WTC11 (cell line): ENCODE measurements around the gene CDCP1. TPM values are rescaled to one million over a fixed set of nuclear protein-coding genes. Genes with fewer than 3 reads are reported as not detected.

Experiments used
- ATAC-seq: fragments of 200-7000 bp; cut with Tn5 transposase; 2 replicates; pipeline ENCODE4 v1.10.0; 2021; ENCODE audit warnings: mild to moderate bottlenecking, moderate library complexity
- CTCF ChIA-PET: fragments of 300-600 bp; sonication (Branson Sonifier 250); formaldehyde crosslinking; loops from one replicate; lab custom pipeline; 2021; ENCODE audit warnings: antibody characterized with exemption; lab: Charles Lee
- POLR2A ChIA-PET: fragments of 350-600 bp; sonication (Branson Sonifier 250); formaldehyde crosslinking; loops from one replicate; lab custom pipeline; 2021; ENCODE audit warnings: antibody characterized with exemption; lab: Charles Lee
- DNase-seq: peaks from one replicate; pipeline ENCODE4 v3.0.0; 2021; ENCODE audit warnings: low spot score
- H3K27ac Mint-ChIP-seq: 2 replicates; pipeline ENCODE4 v1.8.0; 2021; ENCODE audit warnings: mixed read lengths
- H3K27me3 Mint-ChIP-seq: 2 replicates; pipeline ENCODE4 v1.8.0; 2021; ENCODE audit warnings: low read depth, mild to moderate bottlenecking, moderate library complexity, mixed read lengths
- H3K36me3 Mint-ChIP-seq: 2 replicates; pipeline ENCODE4 v1.8.0; 2021; ENCODE audit warnings: mixed read lengths
- H3K4me1 Mint-ChIP-seq: 2 replicates; pipeline ENCODE4 v1.8.0; 2022; ENCODE audit warnings: mixed read lengths
- H3K4me3 Mint-ChIP-seq: 2 replicates; pipeline ENCODE4 v1.8.0; 2021; ENCODE audit warnings: mild to moderate bottlenecking, moderate library complexity, mixed read lengths
- H3K9me3 Mint-ChIP-seq: 2 replicates; pipeline ENCODE4 v1.8.0; 2021; ENCODE audit warnings: mixed read lengths
- ATF6 ChIP-seq: sonication (generic); formaldehyde crosslinking; IDR thresholded peaks from 2 replicates; pipeline ENCODE4 v1.8.1; 2023; ENCODE audit warnings: mild to moderate bottlenecking, missing genetic modification reagents
- CBFB ChIP-seq: sonication (generic); formaldehyde crosslinking; IDR thresholded peaks from 2 replicates; pipeline ENCODE4 v1.8.1; 2022; ENCODE audit warnings: mild to moderate bottlenecking, low read depth, missing genetic modification reagents
- CREB1 ChIP-seq: sonication (generic); formaldehyde crosslinking; IDR thresholded peaks from 2 replicates; pipeline ENCODE4 v1.8.0; 2023; ENCODE audit warnings: mild to moderate bottlenecking, missing genetic modification reagents
- EMX1 ChIP-seq: fragments of 250-450 bp; sonication (Bioruptor Pico); IDR thresholded peaks from 2 replicates; pipeline ENCODE4 v1.8.0; 2021; ENCODE audit warnings: mild to moderate bottlenecking
- ETV6 ChIP-seq: sonication (generic); formaldehyde crosslinking; IDR thresholded peaks from 2 replicates; pipeline ENCODE4 v1.8.1; 2022; ENCODE audit warnings: mild to moderate bottlenecking, missing genetic modification reagents
- FOXP4 ChIP-seq: sonication (generic); formaldehyde crosslinking; IDR thresholded peaks from 2 replicates; pipeline ENCODE4 v1.8.0; 2022; ENCODE audit warnings: mild to moderate bottlenecking, missing genetic modification reagents
- GABPB1 ChIP-seq: sonication (generic); formaldehyde crosslinking; IDR thresholded peaks from 2 replicates; pipeline ENCODE4 v1.8.1; 2023; ENCODE audit warnings: mild to moderate bottlenecking, missing genetic modification reagents
- GRHL2 ChIP-seq: fragments of 250-450 bp; sonication (Bioruptor Pico); IDR thresholded peaks from 2 replicates; pipeline ENCODE4 v1.8.0; 2022; ENCODE audit warnings: mild to moderate bottlenecking, moderate library complexity; ENCODE audit not compliant: insufficient replicate concordance, severe bottlenecking
- HMGA2 ChIP-seq: fragments of 250-450 bp; sonication (Bioruptor Pico); IDR thresholded peaks from 2 replicates; pipeline ENCODE4 v1.4.0; 2021; ENCODE audit warnings: mild to moderate bottlenecking, moderate library complexity
- JAZF1 ChIP-seq: fragments of 250-450 bp; sonication (Bioruptor Pico); IDR thresholded peaks from 2 replicates; pipeline ENCODE4 v1.9.0; 2021; ENCODE audit warnings: moderate library complexity, mild to moderate bottlenecking, inconsistent platforms
- MAX ChIP-seq: sonication (generic); formaldehyde crosslinking; IDR thresholded peaks from 2 replicates; pipeline ENCODE4 v1.8.0; 2022; ENCODE audit warnings: mild to moderate bottlenecking, missing genetic modification reagents
- NFATC4 ChIP-seq: fragments of 250-450 bp; sonication (Bioruptor Pico); IDR thresholded peaks from 2 replicates; pipeline ENCODE4 v1.9.0; 2021; ENCODE audit warnings: mild to moderate bottlenecking
- PREB ChIP-seq: sonication (generic); formaldehyde crosslinking; IDR thresholded peaks from 2 replicates; pipeline ENCODE4 v1.8.1; 2022; ENCODE audit warnings: mild to moderate bottlenecking, missing genetic modification reagents, moderate library complexity, borderline replicate concordance
- PRRX2 ChIP-seq: fragments of 250-450 bp; sonication (Bioruptor Pico); IDR thresholded peaks from 2 replicates; pipeline ENCODE4 v1.8.0; 2021; ENCODE audit warnings: mild to moderate bottlenecking
- SMAD3 ChIP-seq: sonication (generic); formaldehyde crosslinking; IDR thresholded peaks from 2 replicates; pipeline ENCODE4 v1.8.0; 2022; ENCODE audit warnings: missing genetic modification reagents, mild to moderate bottlenecking, borderline replicate concordance
- SMAD4 ChIP-seq: sonication (generic); formaldehyde crosslinking; IDR thresholded peaks from 2 replicates; pipeline ENCODE4 v1.8.0; 2022; ENCODE audit warnings: mild to moderate bottlenecking, missing genetic modification reagents
- ZNF219 ChIP-seq: sonication (generic); formaldehyde crosslinking; IDR thresholded peaks from 2 replicates; pipeline ENCODE4 v1.8.0; 2023; ENCODE audit warnings: missing genetic modification reagents, mild to moderate bottlenecking, borderline replicate concordance
- ZNF263 ChIP-seq: sonication (generic); formaldehyde crosslinking; IDR thresholded peaks from 2 replicates; pipeline ENCODE4 v1.8.1; 2022; ENCODE audit warnings: low read depth, mild to moderate bottlenecking, moderate library complexity, missing genetic modification reagents
- ZNF671 ChIP-seq: fragments of 250-450 bp; sonication (Bioruptor Pico); IDR thresholded peaks from 2 replicates; pipeline ENCODE4 v1.8.0; 2021; ENCODE audit warnings: mild to moderate bottlenecking
- ZSCAN18 ChIP-seq: fragments of 250-450 bp; sonication (Bioruptor Pico); IDR thresholded peaks from 2 replicates; pipeline ENCODE4 v2.1.2; 2022; ENCODE audit warnings: mild to moderate bottlenecking, moderate library complexity
- total RNA-seq: library from RNA; stranded (reverse); gene quantifications from 3 replicates; pipeline ENCODE4 v1.2.3, GENCODE V29; 2021

The CDCP1 gene
- total RNA-seq, 1 experiment from 2014 or later = 14.6 TPM

GRCh38 chr3:45145223-45145622 lies 955 bp downstream of the CDCP1 start:
- ATAC-seq = no peak
- no peak for DNase-seq
- peak overlapping the region; percentile 92 for H3K4me3 Mint-ChIP-seq
- H3K27me3 Mint-ChIP-seq = peaks cover 56% of the 10 kb centered on the region
- peaks cover 29% of the 10 kb centered on the region for H3K4me1 Mint-ChIP-seq
- H3K27ac Mint-ChIP-seq = no peak overlapping the region
- no peaks in the 10 kb centered on the region for H3K36me3 Mint-ChIP-seq
- CTCF ChIA-PET = interaction anchor here (0.6 to 1.6 kb wide), 3 partner anchors 65 to 515 kb away, joined by 3 to 15 read pairs (median 4); no protein-coding TSS in a partner anchor
- POLR2A ChIA-PET = interaction anchor here (1.8 kb wide), 1 partner anchor 109 kb away, joined by 3 read pairs; no protein-coding TSS in a partner anchor
- H3K9me3 Mint-ChIP-seq = peaks cover 4% of the 10 kb centered on the region
- TF ChIP-seq FOXP4 (CRISPR knock-in tag) (no peak), PREB (CRISPR knock-in tag) (no peak), PRRX2 (CRISPR knock-in tag) (no peak), ZSCAN18 (CRISPR knock-in tag) (no peak), GRHL2 (CRISPR knock-in tag) (no peak), MAX (CRISPR knock-in tag) (no peak), ZNF671 (CRISPR knock-in tag) (no peak), EMX1 (CRISPR knock-in tag) (no peak), CBFB (CRISPR knock-in tag) (no peak), ATF6 (CRISPR knock-in tag) (no peak), SMAD4 (CRISPR knock-in tag) (no peak), SMAD3 (CRISPR knock-in tag) (no peak), ZNF263 (CRISPR knock-in tag) (no peak), NFATC4 (CRISPR knock-in tag) (no peak), ETV6 (CRISPR knock-in tag) (no peak), GABPB1 (CRISPR knock-in tag) (no peak), HMGA2 (CRISPR knock-in tag) (no peak), ZNF219 (no peak), CREB1 (CRISPR knock-in tag) (no peak), JAZF1 (CRISPR knock-in tag) (no peak)
